ENCODE data around the gene TBC1D1.

TBC1D1 gene

GRCh38 chr4:37936889-37937498, 46.1 kb downstream of the TBC1D1 start:
- no peak overlapping the region for H3K4me3 ChIP-seq (ENCODE audit: low read depth, low read length)
- DNase-seq (ENCODE audit: low read depth), result no peak
- TF ChIP-seq CTCF (IDR thresholded peaks at IDR 0.05; ENCODE audit: insufficient read depth, low read depth, low read length, missing control alignments), result no peak

- TF ChIP-seq CTCF (IDR thresholded peaks at IDR 0.05; ENCODE audit: insufficient read depth, low read depth, low read length, missing control alignments), result no peak
- H3K4me3 ChIP-seq (ENCODE audit: low read depth, low read length), result no peak overlapping the region
- DNase-seq (ENCODE audit: low read depth), result no peak
These were observed 47.3 kb downstream of the TBC1D1 start for GRCh38 chr4:37938208-37938607.

DNA sequence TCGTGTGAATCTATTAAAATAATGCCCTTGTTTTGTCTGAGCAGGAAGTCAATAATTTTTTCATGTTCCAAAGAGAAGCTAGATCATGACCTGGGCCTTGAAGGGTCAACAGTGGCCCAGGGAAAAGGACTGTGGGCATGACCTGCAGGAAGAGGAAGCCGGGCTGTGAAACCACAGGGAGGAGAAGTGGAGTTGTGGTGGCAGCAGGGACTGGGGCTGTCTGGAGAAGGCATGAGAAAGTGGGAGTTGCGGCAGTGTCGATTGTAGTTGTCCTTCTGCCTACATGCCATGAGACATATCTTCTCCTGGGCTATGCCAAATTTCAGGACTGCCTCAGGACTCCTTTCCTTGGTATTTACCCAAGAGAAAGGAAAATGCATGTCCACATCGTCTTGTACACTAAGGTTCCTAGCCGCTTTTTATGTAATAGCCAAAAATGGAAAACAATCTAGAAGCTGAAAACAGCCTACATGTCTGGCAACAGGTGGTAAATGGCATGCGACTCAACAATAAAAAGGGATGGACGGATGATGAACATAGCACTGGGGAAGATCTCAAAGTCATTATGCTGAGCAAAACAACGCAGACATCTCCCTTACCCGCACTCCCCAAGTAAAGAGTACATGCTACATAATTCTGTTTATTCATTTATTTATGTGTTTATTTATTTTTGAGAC, 55.8 kb downstream of the TBC1D1 start:
- H3K4me3 ChIP-seq (ENCODE audit: low read depth, low read length), result no peak overlapping the region
- DNase-seq (ENCODE audit: low read depth), result no peak
- TF ChIP-seq CTCF (IDR thresholded peaks at IDR 0.05; ENCODE audit: insufficient read depth, low read depth, low read length, missing control alignments), result no peak

DNA sequence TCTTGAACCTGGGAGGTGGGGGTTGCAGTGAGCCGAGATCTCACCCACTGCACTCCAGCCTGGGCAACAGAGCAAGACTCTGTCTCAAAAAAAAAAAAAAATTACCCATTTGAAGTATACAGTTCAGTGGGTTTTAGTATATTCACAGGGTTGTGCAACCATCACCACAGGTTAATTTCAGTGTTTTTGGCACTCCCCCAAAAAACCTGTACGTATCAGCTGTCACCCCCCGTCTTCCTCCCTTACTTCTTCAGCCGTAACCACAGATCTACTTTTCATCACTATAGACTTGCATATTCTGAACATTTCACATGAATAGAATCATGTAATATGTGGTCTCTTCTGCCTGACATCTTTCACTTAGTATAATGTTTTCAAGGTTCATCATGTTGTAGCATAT, 57.7 kb downstream of the TBC1D1 start:
- TF ChIP-seq CTCF (IDR thresholded peaks at IDR 0.05; ENCODE audit: insufficient read depth, low read depth, low read length, missing control alignments), result no peak
- peak; percentile 11 for DNase-seq (ENCODE audit: low read depth)
- no peak overlapping the region for H3K4me3 ChIP-seq (ENCODE audit: low read depth, low read length)

- no peak overlapping the region for H3K4me3 ChIP-seq (ENCODE audit: low read depth, low read length)
- no peak for TF ChIP-seq CTCF (IDR thresholded peaks at IDR 0.05; ENCODE audit: insufficient read depth, low read depth, low read length, missing control alignments)
- DNase-seq (ENCODE audit: low read depth), result no peak
These were observed 58.9 kb downstream of the TBC1D1 start for GRCh38 chr4:37949636-37950426.

GRCh38 chr4:37951461-37952352, 60.8 kb downstream of the TBC1D1 start:
- DNase-seq (ENCODE audit: low read depth), result no peak
- no peak for TF ChIP-seq CTCF (IDR thresholded peaks at IDR 0.05; ENCODE audit: insufficient read depth, low read depth, low read length, missing control alignments)
- H3K4me3 ChIP-seq (ENCODE audit: low read depth, low read length), result no peak overlapping the region

Data from GM12865 (cell line).